CD4-positive, alpha-beta T cell treated with Interleukin-17A for 1 hour (primary cell): Measurements from ENCODE around the gene ZZZ3.
"Not testable (repeated sequence)": the region's sequence is repeated elsewhere in the genome, so short reads cannot be mapped to it uniquely, and the experiment has no call there.

Experiments
- DNase-seq: peaks from one replicate; pipeline ENCODE4 v3.0.0-alpha.2; 2020

ZZZ3 gene

GRCh38 chr1:77668924-77669449 is 13.5 kb downstream of the ZZZ3 start:
- no peak for DNase-seq

- no peak for DNase-seq
Measured at GRCh38 chr1:77664939-77665516, 17.4 kb downstream of the ZZZ3 start.

- no peak for DNase-seq
Measured at GRCh38 chr1:77661696-77662095, 20.8 kb downstream of the ZZZ3 start.

GRCh38 chr1:77659879-77660593 is 22.4 kb downstream of the ZZZ3 start:
- no peak for DNase-seq

- no peak for DNase-seq
Measured at GRCh38 chr1:77658271-77658670, 24.2 kb downstream of the ZZZ3 start.

- no peak for DNase-seq
Measured at GRCh38 chr1:77655431-77655974, 27.0 kb downstream of the ZZZ3 start.

- no peak for DNase-seq
Measured at GRCh38 chr1:77652970-77653516, 29.4 kb downstream of the ZZZ3 start.

- no peak for DNase-seq
Measured at GRCh38 chr1:77652268-77652667, 30.2 kb downstream of the ZZZ3 start.

- no peak for DNase-seq
Measured at GRCh38 chr1:77649127-77649526, 33.3 kb downstream of the ZZZ3 start.

- DNase-seq: not testable (repeated sequence)
Measured at GRCh38 chr1:77646224-77646623, 36.2 kb downstream of the ZZZ3 start.

- no peak for DNase-seq
Measured at GRCh38 chr1:77643456-77643855, 39.0 kb downstream of the ZZZ3 start.

GRCh38 chr1:77642941-77643340 is 39.5 kb downstream of the ZZZ3 start:
- DNase-seq: no peak

GRCh38 chr1:77642196-77642595 is 40.3 kb downstream of the ZZZ3 start:
- no peak for DNase-seq

- no peak for DNase-seq
Measured at GRCh38 chr1:77639557-77640069, 42.8 kb downstream of the ZZZ3 start.

GRCh38 chr1:77639056-77639455 is 43.4 kb downstream of the ZZZ3 start:
- DNase-seq: no peak

GRCh38 chr1:77636864-77637263 is 45.6 kb downstream of the ZZZ3 start:
- DNase-seq: no peak
